GM18526 (cell line): Measurements from ENCODE around the gene GARNL3.

ENCODE experiments used
- POLR2A ChIP-seq: IDR thresholded peaks from 3 replicates; pipeline ENCODE4 v1.6.1; 2011; ENCODE audit not compliant: insufficient read length; ENCODE audit errors: extremely low read depth

GARNL3 gene

GRCh38 chr9:127405344-127406125 is 141.0 kb downstream of the GARNL3 start:
- no peak for TF ChIP-seq POLR2A

GRCh38 chr9:127406799-127407491 is 142.4 kb downstream of the GARNL3 start:
- TF ChIP-seq POLR2A: no peak

- no peak for TF ChIP-seq POLR2A
These were observed 142.9 kb downstream of the GARNL3 start for GRCh38 chr9:127407492-127407843.

GRCh38 chr9:127411122-127411521 is 146.5 kb downstream of the GARNL3 start:
- no peak for TF ChIP-seq POLR2A

GRCh38 chr9:127415141-127415540 is 150.6 kb downstream of the GARNL3 start:
- TF ChIP-seq POLR2A: no peak

DNA sequence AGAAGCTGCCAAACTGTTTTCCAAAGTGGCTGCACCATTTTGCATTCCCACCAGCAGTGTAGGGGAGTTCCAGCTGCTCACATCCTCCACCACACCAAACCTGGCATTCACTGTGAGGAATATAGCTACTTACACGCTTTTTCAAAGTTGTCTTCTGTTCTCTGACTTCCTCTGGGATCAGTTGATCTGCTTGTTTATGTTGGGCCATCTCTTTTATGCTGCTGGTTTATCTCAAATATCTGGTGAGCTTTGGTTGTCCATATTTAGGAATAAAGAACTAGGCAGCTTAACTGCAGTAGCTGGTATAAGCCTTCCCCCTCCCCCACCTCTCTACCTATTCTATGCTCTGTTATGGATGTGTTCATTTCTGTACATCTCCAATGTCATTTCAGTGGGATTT is 151.1 kb downstream of the GARNL3 start:
- TF ChIP-seq POLR2A: no peak

GRCh38 chr9:127417131-127418036 is 152.8 kb downstream of the GARNL3 start:
- TF ChIP-seq POLR2A: no peak

DNA sequence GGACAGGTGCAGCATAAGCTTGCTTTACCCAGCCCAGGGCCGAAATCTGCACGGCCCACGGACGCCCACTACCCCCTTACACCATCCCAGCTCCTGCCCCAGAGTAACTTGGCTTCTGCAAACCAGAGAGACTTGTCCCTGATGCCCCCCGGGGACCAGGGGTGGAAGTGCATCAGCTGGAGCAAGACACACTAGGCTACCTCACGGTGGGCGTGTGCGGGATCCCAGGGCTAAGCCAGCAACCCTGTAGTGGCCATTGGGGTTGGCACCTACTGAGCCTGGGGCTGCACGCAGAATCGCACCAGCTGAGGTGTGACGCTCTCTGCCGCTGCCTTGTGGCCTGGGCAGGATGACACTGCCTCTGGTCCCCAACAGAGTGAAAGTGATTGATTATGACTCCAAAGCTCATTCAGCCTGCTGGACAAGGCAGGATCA is 153.5 kb downstream of the GARNL3 start:
- TF ChIP-seq POLR2A: no peak

GRCh38 chr9:127419348-127419747 is 154.8 kb downstream of the GARNL3 start:
- no peak for TF ChIP-seq POLR2A

DNA sequence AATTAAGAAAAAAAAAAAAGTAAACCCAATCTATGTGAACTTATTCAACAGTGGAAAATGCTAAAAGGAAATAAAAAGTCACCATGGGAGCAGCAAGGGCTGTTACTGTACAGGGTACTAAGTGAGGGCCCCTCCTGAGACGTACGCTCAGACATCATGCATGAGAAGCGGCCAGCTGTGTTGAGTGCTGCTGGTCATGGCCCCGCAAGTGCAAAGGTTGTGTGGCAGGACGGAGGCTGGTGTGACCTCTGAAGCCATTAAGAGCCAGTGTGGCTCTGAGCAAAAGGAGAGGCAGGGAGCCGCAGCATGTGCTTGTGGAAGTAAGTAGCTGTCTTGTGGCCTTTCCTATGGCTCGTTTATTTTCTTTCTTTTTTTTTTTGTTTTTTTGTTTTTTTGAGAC is 156.5 kb downstream of the GARNL3 start:
- no peak for TF ChIP-seq POLR2A

- TF ChIP-seq POLR2A: no peak
These were observed 157.7 kb downstream of the GARNL3 start for GRCh38 chr9:127422133-127422782.

- TF ChIP-seq POLR2A: no peak
These were observed 158.2 kb downstream of the GARNL3 start for GRCh38 chr9:127422787-127423186.

- no peak for TF ChIP-seq POLR2A
These were observed 158.9 kb downstream of the GARNL3 start for GRCh38 chr9:127423476-127423933.

DNA sequence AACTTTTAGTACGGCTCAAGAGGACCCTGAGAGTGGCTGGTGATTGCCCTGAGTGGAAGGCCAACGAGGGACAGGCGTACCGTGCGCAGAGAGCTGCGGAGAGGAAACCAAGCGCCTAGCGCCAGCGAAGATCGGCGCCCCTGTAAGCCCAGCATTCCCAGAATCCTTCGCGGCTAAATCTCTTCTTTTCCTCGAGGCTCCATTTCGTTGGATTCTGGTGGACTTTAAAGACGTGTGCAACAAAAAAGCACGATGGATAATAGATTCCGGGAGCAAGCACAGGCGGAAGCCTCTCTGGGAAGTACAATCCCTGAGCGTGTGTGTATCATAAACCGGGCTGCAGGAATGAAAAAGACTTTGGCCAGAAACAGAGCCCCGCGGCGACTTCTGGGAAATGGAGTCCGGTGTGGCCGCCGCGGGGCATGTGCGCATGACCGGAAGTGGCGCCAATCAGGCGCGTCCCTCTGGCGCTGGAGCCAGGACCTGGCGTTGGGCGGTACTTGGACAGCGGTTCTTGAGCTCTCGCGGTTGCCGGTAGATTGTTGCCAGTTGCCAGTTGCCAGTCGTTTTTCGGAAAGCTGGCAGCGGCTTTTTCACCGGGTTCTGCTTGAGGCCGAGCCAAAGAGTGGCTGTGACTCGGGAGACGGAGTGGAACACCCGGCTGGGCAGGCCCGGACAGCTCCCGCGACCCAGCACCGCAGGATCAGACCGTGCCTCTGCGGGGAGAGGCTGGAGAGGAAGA is 159.5 kb downstream of the GARNL3 start, which contains the start of gene ZNF79:
ZNF79 (plus strand) TSS at position 449 of the 742 bp plus-strand sequence. CDS start 406 bp downstream, outside the sequence.
- TF ChIP-seq POLR2A: peak; percentile 56
